ENCODE results near the gene ARMC3. TPM values are rescaled to one million over a fixed set of nuclear protein-coding genes. Genes with fewer than 3 reads are reported as not detected.

Gene ARMC3
- total and polyA plus RNA-seq, 2 experiments from 2014 or later: 0.24 TPM; not detected in 1

DNA sequence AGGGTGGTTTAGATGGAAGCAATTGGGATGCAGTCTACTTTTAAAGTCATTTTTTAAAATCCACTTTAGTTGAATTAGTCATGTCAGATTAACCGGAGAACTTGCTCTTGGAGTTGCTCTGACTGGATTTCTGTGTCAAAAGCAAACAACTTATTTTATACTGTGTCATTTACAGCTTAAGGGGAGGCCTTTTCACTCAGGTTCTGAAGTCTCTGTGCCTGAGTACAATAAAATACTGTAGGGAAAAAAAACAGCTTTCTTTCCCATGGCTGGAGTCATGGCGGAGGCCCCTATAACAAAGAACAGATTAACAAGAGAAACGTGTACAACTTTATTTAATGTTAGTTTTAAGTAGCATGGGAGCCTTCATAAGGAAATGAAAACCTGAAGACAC lies 128.3 kb downstream of the ARMC3 start (continued):
- TF ChIP-seq, protein P1, sequence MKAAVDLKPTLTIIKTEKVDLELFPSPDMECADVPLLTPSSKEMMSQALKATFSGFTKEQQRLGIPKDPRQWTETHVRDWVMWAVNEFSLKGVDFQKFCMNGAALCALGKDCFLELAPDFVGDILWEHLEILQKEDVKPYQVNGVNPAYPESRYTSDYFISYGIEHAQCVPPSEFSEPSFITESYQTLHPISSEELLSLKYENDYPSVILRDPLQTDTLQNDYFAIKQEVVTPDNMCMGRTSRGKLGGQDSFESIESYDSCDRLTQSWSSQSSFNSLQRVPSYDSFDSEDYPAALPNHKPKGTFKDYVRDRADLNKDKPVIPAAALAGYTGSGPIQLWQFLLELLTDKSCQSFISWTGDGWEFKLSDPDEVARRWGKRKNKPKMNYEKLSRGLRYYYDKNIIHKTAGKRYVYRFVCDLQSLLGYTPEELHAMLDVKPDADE (IDR thresholded peaks at IDR 0.05): no peak

DNA sequence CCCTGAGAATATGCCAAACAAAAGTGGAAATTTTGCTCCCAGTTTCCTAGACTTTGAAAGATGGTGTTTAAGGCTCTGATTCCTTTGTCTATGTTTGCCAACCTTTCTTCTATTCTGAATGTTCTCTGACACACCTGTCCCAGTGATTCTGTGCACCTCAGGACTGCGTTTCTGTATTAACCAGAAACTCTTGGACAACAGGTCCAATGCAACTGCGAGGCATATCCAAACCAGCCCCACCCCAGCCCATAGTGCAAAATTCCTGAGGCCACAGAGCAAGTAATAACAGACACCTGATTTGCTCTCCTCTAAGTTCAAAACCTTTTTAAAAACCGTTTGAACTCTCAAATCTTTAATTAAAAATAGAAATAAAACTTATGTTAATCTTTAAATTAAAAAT lies 130.5 kb downstream of the ARMC3 start:
- H3K4me3 Mint-ChIP-seq: no peak overlapping the region
- peaks cover 6% of the 10 kb centered on the region for H3K27me3 Mint-ChIP-seq (ENCODE audit: insufficient read depth, low read depth, poor library complexity)
- peaks cover 11% of the 10 kb centered on the region for H3K9me3 Mint-ChIP-seq
- peaks cover 12% of the 10 kb centered on the region; the same call in 2 of the 3 replicates for H3K36me3 Mint-ChIP-seq (ENCODE audit: low read depth)
- H3K36me3 ChIP-seq (ENCODE audit: insufficient read depth): no peaks in the 10 kb centered on the region; the same call in 1 of the 2 replicates
- H3K4me2 ChIP-seq: no peak overlapping the region
- H3K27ac ChIP-seq (ENCODE audit: low read depth): no peak overlapping the region
- H3K4me1 Mint-ChIP-seq: peaks cover 55% of the 10 kb centered on the region
- no peak overlapping the region for H3K27ac Mint-ChIP-seq
- no peaks in the 10 kb centered on the region for H3K27me3 ChIP-seq (ENCODE audit: insufficient read depth)
- ATAC-seq (no peak), DNase-seq (ENCODE audit: low spot score) (no peak)
- H3K9me2 ChIP-seq (ENCODE audit: insufficient read depth): peaks cover 10% of the 10 kb centered on the region; the same call in 1 of the 2 replicates
- H3K4me1 ChIP-seq (ENCODE audit: insufficient read depth): peaks cover 62% of the 10 kb centered on the region
- no peaks in the 10 kb centered on the region for H4K20me1 ChIP-seq (replicated peaks; ENCODE audit: insufficient read depth)
- H2AFZ ChIP-seq: no peak overlapping the region
- H3K79me2 ChIP-seq (replicated peaks; ENCODE audit: insufficient read depth): no peaks in the 10 kb centered on the region
- H3K4me3 ChIP-seq: no peak overlapping the region
- H3F3A ChIP-seq (replicated peaks; ENCODE audit: low read depth): peaks cover 6% of the 10 kb centered on the region
- TF ChIP-seq, protein P1 (IDR thresholded peaks at IDR 0.05): no peak
- no peak for TF ChIP-seq JUNB (IDR thresholded peaks at IDR 0.05; ENCODE audit: unreplicated experiment)

DNA sequence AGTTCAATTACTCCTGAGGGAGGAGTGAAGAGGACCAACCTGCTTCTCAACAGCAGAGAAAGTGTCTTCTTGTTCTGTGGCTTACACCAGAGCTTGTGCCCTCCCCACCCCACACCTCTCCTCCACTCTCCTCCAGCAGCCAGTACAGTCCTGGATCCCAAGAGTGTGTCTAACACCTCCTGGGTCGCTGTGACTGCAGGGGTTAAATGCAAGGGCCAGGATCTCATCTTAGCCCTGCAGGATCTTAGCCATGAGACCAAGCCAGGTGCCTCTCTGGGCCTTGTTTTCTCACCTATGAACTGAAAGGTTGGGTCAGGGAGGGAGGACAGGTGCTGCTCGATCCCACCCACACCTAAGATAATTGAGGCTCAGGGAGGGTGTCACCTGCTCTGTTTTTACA lies 133.1 kb downstream of the ARMC3 start:
- Mint-ChIP-seq H3K4me3 (no peak overlapping the region), H3K27me3 (ENCODE audit: insufficient read depth, low read depth, poor library complexity) (peaks cover 4% of the 10 kb centered on the region), H3K27ac (0 out of 2 replicates have a peak overlapping the region, but pooled peaks have one; percentile 30), H3K9me3 (peaks cover 11% of the 10 kb centered on the region), H3K36me3 (ENCODE audit: low read depth) (peaks cover 12% of the 10 kb centered on the region; the same call in 2 of the 3 replicates), H3K4me1 (peaks cover 41% of the 10 kb centered on the region)
- DNase-seq (ENCODE audit: low spot score) (no peak), ATAC-seq (peak; percentile 19; the same call in 1 of the 3 replicates)
- no peaks in the 10 kb centered on the region for H3K27me3 ChIP-seq (ENCODE audit: insufficient read depth)
- H4K20me1 ChIP-seq (replicated peaks; ENCODE audit: insufficient read depth): no peaks in the 10 kb centered on the region
- peaks cover 48% of the 10 kb centered on the region for H3K4me1 ChIP-seq (ENCODE audit: insufficient read depth)
- no peak overlapping the region for H2AFZ ChIP-seq
- H3K79me2 ChIP-seq (replicated peaks; ENCODE audit: insufficient read depth): no peaks in the 10 kb centered on the region
- no peaks in the 10 kb centered on the region; the same call in 1 of the 2 replicates for H3K36me3 ChIP-seq (ENCODE audit: insufficient read depth)
- no peak for TF ChIP-seq NANOG (IDR thresholded peaks at IDR 0.05; ENCODE audit: borderline replicate concordance)
- TF ChIP-seq, protein P2, sequence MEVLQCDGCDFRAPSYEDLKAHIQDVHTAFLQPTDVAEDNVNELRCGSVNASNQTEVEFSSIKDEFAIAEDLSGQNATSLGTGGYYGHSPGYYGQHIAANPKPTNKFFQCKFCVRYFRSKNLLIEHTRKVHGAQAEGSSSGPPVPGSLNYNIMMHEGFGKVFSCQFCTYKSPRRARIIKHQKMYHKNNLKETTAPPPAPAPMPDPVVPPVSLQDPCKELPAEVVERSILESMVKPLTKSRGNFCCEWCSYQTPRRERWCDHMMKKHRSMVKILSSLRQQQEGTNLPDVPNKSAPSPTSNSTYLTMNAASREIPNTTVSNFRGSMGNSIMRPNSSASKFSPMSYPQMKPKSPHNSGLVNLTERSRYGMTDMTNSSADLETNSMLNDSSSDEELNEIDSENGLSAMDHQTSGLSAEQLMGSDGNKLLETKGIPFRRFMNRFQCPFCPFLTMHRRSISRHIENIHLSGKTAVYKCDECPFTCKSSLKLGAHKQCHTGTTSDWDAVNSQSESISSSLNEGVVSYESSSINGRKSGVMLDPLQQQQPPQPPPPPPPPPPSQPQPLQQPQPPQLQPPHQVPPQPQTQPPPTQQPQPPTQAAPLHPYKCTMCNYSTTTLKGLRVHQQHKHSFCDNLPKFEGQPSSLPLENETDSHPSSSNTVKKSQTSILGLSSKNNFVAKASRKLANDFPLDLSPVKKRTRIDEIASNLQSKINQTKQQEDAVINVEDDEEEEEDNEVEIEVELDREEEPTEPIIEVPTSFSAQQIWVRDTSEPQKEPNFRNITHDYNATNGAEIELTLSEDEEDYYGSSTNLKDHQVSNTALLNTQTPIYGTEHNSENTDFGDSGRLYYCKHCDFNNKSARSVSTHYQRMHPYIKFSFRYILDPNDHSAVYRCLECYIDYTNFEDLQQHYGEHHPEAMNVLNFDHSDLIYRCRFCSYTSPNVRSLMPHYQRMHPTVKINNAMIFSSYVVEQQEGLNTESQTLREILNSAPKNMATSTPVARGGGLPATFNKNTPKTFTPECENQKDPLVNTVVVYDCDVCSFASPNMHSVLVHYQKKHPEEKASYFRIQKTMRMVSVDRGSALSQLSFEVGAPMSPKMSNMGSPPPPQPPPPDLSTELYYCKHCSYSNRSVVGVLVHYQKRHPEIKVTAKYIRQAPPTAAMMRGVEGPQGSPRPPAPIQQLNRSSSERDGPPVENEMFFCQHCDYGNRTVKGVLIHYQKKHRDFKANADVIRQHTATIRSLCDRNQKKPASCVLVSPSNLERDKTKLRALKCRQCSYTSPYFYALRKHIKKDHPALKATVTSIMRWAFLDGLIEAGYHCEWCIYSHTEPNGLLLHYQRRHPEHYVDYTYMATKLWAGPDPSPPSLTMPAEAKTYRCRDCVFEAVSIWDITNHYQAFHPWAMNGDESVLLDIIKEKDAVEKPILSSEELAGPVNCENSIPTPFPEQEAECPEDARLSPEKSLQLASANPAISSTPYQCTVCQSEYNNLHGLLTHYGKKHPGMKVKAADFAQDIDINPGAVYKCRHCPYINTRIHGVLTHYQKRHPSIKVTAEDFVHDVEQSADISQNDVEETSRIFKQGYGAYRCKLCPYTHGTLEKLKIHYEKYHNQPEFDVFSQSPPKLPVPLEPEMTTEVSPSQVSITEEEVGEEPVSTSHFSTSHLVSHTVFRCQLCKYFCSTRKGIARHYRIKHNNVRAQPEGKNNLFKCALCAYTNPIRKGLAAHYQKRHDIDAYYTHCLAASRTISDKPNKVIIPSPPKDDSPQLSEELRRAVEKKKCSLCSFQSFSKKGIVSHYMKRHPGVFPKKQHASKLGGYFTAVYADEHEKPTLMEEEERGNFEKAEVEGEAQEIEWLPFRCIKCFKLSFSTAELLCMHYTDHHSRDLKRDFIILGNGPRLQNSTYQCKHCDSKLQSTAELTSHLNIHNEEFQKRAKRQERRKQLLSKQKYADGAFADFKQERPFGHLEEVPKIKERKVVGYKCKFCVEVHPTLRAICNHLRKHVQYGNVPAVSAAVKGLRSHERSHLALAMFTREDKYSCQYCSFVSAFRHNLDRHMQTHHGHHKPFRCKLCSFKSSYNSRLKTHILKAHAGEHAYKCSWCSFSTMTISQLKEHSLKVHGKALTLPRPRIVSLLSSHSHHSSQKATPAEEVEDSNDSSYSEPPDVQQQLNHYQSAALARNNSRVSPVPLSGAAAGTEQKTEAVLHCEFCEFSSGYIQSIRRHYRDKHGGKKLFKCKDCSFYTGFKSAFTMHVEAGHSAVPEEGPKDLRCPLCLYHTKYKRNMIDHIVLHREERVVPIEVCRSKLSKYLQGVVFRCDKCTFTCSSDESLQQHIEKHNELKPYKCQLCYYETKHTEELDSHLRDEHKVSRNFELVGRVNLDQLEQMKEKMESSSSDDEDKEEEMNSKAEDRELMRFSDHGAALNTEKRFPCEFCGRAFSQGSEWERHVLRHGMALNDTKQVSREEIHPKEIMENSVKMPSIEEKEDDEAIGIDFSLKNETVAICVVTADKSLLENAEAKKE (CRISPR knock-in tag; IDR thresholded peaks at IDR 0.05): peak; percentile 27; the same call in 1 of the 2 replicates
- H3K27ac ChIP-seq (ENCODE audit: low read depth): peak overlapping the region; percentile 73
- H3K4me3 ChIP-seq: no peak overlapping the region
- H3F3A ChIP-seq (replicated peaks; ENCODE audit: low read depth): peaks cover 6% of the 10 kb centered on the region
- no peaks in the 10 kb centered on the region for H3K9me2 ChIP-seq (ENCODE audit: insufficient read depth)
- H3K4me2 ChIP-seq: peak overlapping the region; percentile 65

All from GM23338 (cell line).